HG03064 (cell line): ENCODE measurements around the gene TENM3.
A peak's percentile ranks its signal among the peaks of the same experiment; 100 is the strongest.

Experiments used
- ATAC-seq: cut with Tn5 transposase; IDR thresholded peaks from one replicate; pipeline ENCODE4 v1.9.1; 2021; ENCODE audit warnings: low read depth; ENCODE audit not compliant: unreplicated experiment

TENM3 gene

DNA sequence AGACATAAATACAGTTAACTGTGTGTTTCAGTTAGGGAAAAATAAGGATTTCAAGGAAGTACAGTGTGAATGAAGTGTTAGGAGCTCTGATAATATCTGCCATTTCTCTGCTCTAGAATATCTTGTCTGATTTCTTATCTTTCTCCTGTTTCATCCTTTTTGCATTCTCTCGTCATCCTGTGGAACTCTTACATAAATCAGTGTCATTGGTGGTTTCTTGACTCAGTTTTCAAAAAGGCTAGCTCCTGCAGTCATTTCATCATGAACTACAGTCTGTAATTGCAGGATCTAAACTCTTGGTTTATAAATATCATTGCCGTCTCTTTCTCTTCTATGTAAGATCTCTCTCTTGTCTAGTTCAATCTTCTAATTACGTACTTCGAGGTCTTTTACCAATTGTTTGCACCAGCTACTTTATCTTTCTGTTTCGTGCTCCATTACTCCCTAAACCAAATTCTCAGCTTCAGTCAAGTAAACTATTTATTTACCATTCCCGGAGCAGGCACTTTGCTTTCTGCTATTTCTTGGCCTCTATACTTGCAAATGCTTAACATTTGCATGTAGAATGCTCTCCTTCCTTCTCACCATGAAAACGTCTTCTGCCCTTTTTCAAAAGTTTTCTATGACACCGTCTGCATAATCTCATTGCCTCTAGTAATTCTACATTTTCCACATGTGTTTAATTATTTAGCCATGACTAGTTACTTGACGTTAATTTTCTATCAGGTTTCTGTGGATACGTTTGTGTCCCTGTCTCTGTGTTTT, 294.0 kb downstream of the TENM3 start:
- ATAC-seq, result no peak

DNA sequence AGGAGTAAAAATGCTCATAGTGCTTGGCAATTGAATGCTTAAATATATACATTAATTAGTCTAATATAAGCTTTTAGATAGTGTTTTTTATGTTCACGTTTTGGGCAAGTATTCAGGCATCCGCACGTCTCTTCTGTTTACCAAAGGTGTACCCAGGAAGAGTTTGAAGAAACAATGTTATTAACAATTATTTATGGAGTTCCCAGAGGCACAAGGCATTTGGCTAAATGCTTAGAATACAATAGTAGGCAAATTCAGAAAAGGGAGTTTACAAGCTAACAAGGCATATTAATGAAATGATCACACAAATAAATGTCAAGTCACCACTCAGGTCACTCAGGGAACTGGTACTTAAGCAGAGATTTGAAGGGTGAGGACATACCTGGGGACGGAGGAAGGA, 294.8 kb downstream of the TENM3 start:
- no peak for ATAC-seq

DNA sequence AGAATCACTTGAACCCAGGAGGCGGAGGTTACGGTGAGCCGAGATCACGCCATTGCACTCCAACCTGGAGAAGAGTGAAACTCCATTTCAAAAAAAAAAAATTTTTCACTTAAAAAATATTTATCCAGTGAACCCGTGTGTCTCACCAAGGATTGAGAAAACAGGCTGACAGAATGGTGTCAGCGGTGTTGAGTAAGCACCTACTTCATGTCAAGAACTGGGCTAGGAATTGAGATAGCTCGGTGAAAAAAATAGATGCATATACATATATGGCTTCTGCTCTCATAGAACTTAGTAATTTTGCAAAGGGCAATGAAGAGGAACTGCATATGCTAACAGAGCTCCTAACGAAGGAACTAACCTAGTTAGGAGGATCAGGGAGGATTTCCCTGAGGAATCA, 297.3 kb downstream of the TENM3 start:
- ATAC-seq, result no peak

DNA sequence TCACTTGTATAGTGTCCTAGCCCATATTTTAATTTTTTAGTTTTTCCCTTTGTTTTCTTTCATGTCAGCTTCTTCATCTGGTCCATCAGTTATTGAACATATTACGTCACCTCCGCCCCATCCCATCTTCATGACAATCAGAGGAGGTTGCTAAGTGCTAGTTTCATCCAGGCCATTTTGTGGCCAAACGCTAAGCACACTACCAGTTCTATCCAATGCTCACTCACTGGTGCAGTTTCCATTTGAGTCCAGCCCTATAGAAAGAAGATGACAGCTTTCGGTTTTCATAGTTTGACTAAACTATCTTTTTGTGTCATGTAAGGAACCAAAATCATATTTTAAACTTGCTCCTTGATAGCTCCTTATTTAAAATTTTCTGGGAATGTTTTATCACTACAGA, 304.2 kb downstream of the TENM3 start:
- peak; percentile 100 for ATAC-seq

GRCh38 chr4:182548156-182548555, 305.0 kb downstream of the TENM3 start:
- no peak for ATAC-seq

DNA sequence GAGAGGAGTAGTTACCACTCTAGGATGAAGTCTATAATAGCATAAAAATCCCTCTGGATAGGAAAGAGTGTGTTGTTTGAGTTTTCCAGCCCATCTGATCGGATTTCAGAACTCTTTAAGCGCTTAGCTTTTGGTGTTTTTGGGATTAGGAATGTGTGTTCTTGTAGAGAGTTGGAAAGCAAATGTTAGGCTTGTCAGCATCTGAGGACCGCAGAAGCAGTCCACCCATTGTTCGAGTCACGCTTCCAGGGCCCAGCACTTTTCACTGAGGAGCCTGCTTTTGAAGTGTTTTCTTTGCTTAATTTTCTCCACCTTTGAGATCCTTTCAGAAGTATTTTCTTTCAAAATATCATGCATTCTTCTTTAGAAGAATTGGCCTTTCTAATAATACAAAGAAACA, 306.2 kb downstream of the TENM3 start:
- no peak for ATAC-seq

DNA sequence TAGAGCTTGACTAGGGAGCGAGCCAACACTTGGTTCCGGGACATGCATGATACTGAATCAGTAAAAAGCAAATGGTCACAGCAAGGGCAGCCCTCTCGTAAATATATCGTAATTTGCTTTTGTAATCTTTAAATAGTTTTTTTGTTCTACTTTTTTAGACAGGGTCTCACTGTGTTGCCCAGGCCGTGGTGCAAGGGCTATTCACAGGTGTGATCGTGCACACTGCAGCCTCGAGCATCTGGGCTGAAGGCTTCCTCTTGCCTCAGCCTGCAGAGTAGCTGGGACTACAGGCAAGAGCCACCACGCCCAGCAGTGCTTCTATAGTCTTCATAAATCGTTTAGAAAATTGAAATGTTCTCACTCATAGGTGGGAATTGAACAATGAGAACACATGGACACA, 309.7 kb downstream of the TENM3 start:
- no peak for ATAC-seq

GRCh38 chr4:182553653-182554052, 310.5 kb downstream of the TENM3 start:
- ATAC-seq, result no peak

DNA sequence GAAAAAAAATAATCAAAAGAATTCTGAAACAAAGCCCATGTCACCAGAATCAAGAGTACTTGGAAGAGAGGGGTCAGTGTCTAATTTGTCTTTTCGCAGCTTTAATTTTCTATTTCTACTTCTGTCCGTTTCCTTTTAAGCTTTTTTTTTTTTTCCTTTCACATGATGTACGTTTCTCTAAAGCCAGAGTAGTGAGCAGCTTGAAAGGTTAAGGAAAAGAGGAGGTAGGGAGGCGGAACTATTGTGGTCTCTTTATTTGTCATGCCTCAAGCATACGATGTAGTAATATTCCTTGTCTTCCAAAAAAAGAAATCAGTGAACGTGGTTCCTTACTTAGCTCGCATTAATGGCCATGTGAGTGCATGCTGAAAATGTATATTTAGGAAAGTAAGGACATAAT, 311.5 kb downstream of the TENM3 start:
- ATAC-seq, result no peak

- ATAC-seq, result no peak
Observed at GRCh38 chr4:182555997-182556418, 312.8 kb downstream of the TENM3 start.

- ATAC-seq, result no peak
Observed at GRCh38 chr4:182556580-182556979, 313.4 kb downstream of the TENM3 start.

DNA sequence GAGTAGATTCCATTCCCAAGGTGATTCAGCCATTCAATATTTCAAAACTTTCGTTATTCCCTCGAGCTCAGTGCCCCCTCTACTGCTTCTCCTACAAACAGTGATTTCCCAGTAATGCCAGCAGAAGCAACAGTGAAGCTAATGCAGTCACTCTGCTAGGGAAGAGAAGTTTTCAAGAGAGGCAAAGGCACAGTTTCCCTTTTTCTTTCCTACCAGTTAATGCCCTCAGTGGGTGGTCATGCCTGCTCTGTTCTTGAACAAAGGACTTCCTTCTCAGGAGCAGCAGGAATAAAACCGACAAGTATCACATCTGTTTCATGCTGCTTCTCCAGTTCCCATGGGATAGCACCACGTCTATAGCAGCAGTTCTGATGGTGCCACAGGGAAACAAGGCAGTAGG, 317.2 kb downstream of the TENM3 start:
- no peak for ATAC-seq

GRCh38 chr4:182562350-182562749, 319.1 kb downstream of the TENM3 start:
- no peak for ATAC-seq

DNA sequence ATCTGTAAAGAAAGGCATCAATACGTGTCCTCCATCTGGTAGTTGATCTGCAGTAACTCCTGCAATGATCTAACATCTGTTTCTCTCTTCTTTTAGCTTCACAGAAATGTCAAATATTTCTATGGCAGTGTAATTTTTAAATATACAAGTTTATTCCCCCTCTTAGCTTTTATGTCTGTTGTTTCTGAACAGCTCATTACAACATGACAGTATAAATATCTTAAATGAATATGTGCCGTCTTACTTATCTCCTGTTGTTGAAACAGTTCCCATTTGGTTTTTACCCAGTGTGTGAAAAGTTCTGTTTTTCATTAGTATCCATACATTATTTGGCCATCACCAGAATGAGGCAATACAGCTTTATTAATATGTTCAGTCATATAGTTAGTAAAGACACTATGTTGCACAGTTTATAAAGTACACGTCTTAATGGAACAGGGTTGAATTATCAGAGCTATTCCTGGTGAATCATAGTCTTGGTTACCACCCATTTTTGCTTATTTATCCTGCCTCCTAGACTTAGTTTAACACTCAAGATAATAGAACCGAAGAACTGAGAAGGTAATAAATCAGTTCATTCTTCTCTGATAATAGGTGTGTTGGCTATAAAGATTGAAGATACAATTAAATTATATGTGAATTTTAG, 321.6 kb downstream of the TENM3 start:
- ATAC-seq, result no peak

DNA sequence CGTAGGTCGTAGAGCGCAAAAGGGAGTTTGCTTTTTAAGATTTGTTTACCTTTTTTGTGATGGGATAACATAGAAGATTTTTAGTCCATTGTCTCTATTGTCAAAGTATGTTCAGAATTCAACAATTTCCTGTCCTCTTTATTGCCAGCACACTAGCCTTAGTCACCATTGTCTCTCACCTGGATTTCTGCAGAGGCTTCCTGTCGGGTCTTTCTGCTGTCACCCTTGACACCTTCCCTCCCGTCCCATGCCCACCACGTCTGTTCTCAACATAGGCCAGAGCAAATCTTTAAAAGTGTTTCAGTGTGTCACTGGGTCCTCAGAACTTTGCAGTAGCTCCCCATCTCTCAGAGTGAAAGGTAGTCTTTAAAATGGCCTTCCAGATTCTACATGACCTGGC, 323.9 kb downstream of the TENM3 start:
- ATAC-seq, result no peak

GRCh38 chr4:182569561-182569960, 326.4 kb downstream of the TENM3 start:
- ATAC-seq, result no peak

- no peak for ATAC-seq
Observed at GRCh38 chr4:182574706-182575105, 331.5 kb downstream of the TENM3 start.

GRCh38 chr4:182575225-182575624, 332.0 kb downstream of the TENM3 start:
- ATAC-seq, result no peak

GRCh38 chr4:182576601-182577289, 333.5 kb downstream of the TENM3 start:
- no peak for ATAC-seq

- no peak for ATAC-seq
Observed at GRCh38 chr4:182577411-182577810, 334.2 kb downstream of the TENM3 start.

- ATAC-seq, result no peak
Observed at GRCh38 chr4:182578402-182578801, 335.2 kb downstream of the TENM3 start.

- ATAC-seq, result no peak
Observed at GRCh38 chr4:182582245-182582644, 339.0 kb downstream of the TENM3 start.
